ENCODE results near the gene FAM240B.

Gene FAM240B

GRCh38 chr9:38675211-38675610 is 44.7 kb downstream of the FAM240B start:
- TF ChIP-seq, protein P1, sequence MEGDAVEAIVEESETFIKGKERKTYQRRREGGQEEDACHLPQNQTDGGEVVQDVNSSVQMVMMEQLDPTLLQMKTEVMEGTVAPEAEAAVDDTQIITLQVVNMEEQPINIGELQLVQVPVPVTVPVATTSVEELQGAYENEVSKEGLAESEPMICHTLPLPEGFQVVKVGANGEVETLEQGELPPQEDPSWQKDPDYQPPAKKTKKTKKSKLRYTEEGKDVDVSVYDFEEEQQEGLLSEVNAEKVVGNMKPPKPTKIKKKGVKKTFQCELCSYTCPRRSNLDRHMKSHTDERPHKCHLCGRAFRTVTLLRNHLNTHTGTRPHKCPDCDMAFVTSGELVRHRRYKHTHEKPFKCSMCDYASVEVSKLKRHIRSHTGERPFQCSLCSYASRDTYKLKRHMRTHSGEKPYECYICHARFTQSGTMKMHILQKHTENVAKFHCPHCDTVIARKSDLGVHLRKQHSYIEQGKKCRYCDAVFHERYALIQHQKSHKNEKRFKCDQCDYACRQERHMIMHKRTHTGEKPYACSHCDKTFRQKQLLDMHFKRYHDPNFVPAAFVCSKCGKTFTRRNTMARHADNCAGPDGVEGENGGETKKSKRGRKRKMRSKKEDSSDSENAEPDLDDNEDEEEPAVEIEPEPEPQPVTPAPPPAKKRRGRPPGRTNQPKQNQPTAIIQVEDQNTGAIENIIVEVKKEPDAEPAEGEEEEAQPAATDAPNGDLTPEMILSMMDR (IDR thresholded peaks at IDR 0.05; ENCODE audit: low read depth, low read length), result no peak
- no peak for TF ChIP-seq EZH2phosphoT487 (IDR thresholded peaks at IDR 0.05; ENCODE audit: low read depth)
- H3K4me3 ChIP-seq (ENCODE audit: low read length), result no peak overlapping the region

GRCh38 chr9:38673399-38674193 is 46.3 kb downstream of the FAM240B start:
- Histone ChIP-seq H3K4me2 (ENCODE audit: low read length) (no peak overlapping the region), H3K27ac (ENCODE audit: low read length) (no peak overlapping the region), H3K9ac (ENCODE audit: low read length) (no peak overlapping the region), H3K4me1 (ENCODE audit: low read length) (0 out of 2 replicates have a peak, but pooled peaks cover 3% of the 10 kb centered on the region), H3K9me3 (ENCODE audit: insufficient read depth, low read length) (no peaks in the 10 kb centered on the region), H3K27me3 (ENCODE audit: low read depth, low read length) (0 out of 2 replicates have a peak, but pooled peaks cover 4% of the 10 kb centered on the region), H3K79me2 (ENCODE audit: low read length) (no peaks in the 10 kb centered on the region), H3K4me3 (ENCODE audit: low read length) (no peak overlapping the region), H3K36me3 (replicated peaks; ENCODE audit: low read depth, low read length) (no peaks in the 10 kb centered on the region), H2AFZ (ENCODE audit: low read depth, low read length) (no peak overlapping the region), H4K20me1 (ENCODE audit: insufficient read depth, low read length) (no peaks in the 10 kb centered on the region)
- TF ChIP-seq, protein P1 (IDR thresholded peaks at IDR 0.05; ENCODE audit: low read depth, low read length), result no peak
- TF ChIP-seq EZH2phosphoT487 (IDR thresholded peaks at IDR 0.05; ENCODE audit: low read depth), result no peak

More at GRCh38 chr9:38675211-38675610, 44.7 kb downstream of the FAM240B start:
- H2AFZ ChIP-seq (ENCODE audit: low read depth, low read length), result no peak overlapping the region
- no peaks in the 10 kb centered on the region for H3K36me3 ChIP-seq (replicated peaks; ENCODE audit: low read depth, low read length)
- no peak overlapping the region for H3K4me2 ChIP-seq (ENCODE audit: low read length)
- no peaks in the 10 kb centered on the region for H4K20me1 ChIP-seq (ENCODE audit: insufficient read depth, low read length)
- H3K9me3 ChIP-seq (ENCODE audit: insufficient read depth, low read length), result no peaks in the 10 kb centered on the region
- no peak overlapping the region for H3K9ac ChIP-seq (ENCODE audit: low read length)
- H3K4me1 ChIP-seq (ENCODE audit: low read length), result 0 out of 2 replicates have a peak, but pooled peaks cover 3% of the 10 kb centered on the region
- no peaks in the 10 kb centered on the region for H3K79me2 ChIP-seq (ENCODE audit: low read length)
- 0 out of 2 replicates have a peak, but pooled peaks cover 4% of the 10 kb centered on the region for H3K27me3 ChIP-seq (ENCODE audit: low read depth, low read length)
- H3K27ac ChIP-seq (ENCODE audit: low read length), result no peak overlapping the region

DNA sequence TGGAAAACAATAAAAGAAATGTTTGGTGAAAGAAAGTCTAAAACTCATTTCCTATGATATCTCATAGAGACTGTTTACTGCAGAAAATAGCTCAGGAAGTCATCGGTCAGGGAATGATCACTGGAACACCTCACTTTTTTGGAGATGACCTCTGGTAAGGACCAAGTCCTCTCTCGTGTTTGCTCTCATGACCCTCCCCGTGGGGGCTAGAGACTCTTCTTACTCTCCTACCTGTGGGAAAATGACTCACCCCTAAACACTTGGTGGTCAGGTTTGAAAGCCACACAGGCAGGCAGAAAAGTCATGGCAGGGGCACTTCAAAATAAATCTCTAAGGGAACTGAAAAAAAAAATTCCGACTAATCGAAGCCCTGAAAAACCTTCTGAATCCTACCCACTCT is 48.2 kb downstream of the FAM240B start:
- no peak overlapping the region for H2AFZ ChIP-seq (ENCODE audit: low read depth, low read length)
- H3K4me1 ChIP-seq (ENCODE audit: low read length), result 0 out of 2 replicates have a peak, but pooled peaks cover 3% of the 10 kb centered on the region
- no peaks in the 10 kb centered on the region for H3K9me3 ChIP-seq (ENCODE audit: insufficient read depth, low read length)
- H3K27me3 ChIP-seq (ENCODE audit: low read depth, low read length), result no peaks in the 10 kb centered on the region
- no peak overlapping the region for H3K9ac ChIP-seq (ENCODE audit: low read length)
- H4K20me1 ChIP-seq (ENCODE audit: insufficient read depth, low read length), result no peaks in the 10 kb centered on the region
- TF ChIP-seq, protein P1 (IDR thresholded peaks at IDR 0.05; ENCODE audit: low read depth, low read length), result no peak
- TF ChIP-seq EZH2phosphoT487 (IDR thresholded peaks at IDR 0.05; ENCODE audit: low read depth), result no peak
- H3K4me3 ChIP-seq (ENCODE audit: low read length), result peak overlapping the region; percentile 67; the same call in 1 of the 2 replicates
- no peak overlapping the region for H3K27ac ChIP-seq (ENCODE audit: low read length)
- no peaks in the 10 kb centered on the region for H3K79me2 ChIP-seq (ENCODE audit: low read length)
- H3K4me2 ChIP-seq (ENCODE audit: low read length), result peak overlapping the region; percentile 60; the same call in 1 of the 2 replicates
- H3K36me3 ChIP-seq (replicated peaks; ENCODE audit: low read depth, low read length), result no peaks in the 10 kb centered on the region

- H3K4me1 ChIP-seq (ENCODE audit: low read length), result 0 out of 2 replicates have a peak, but pooled peaks cover 3% of the 10 kb centered on the region
- no peaks in the 10 kb centered on the region for H3K9me3 ChIP-seq (ENCODE audit: insufficient read depth, low read length)
- H3K79me2 ChIP-seq (ENCODE audit: low read length), result no peaks in the 10 kb centered on the region
- H4K20me1 ChIP-seq (ENCODE audit: insufficient read depth, low read length), result no peaks in the 10 kb centered on the region
- no peak overlapping the region for H2AFZ ChIP-seq (ENCODE audit: low read depth, low read length)
- H3K36me3 ChIP-seq (replicated peaks; ENCODE audit: low read depth, low read length), result no peaks in the 10 kb centered on the region
- H3K4me3 ChIP-seq (ENCODE audit: low read length), result no peak overlapping the region
- H3K27me3 ChIP-seq (ENCODE audit: low read depth, low read length), result no peaks in the 10 kb centered on the region
- H3K27ac ChIP-seq (ENCODE audit: low read length), result no peak overlapping the region
- H3K4me2 ChIP-seq (ENCODE audit: low read length), result no peak overlapping the region
- H3K9ac ChIP-seq (ENCODE audit: low read length), result no peak overlapping the region
- TF ChIP-seq, protein P1 (IDR thresholded peaks at IDR 0.05; ENCODE audit: low read depth, low read length), result no peak
- TF ChIP-seq EZH2phosphoT487 (IDR thresholded peaks at IDR 0.05; ENCODE audit: low read depth), result no peak
Measured at GRCh38 chr9:38671372-38671731, 48.6 kb downstream of the FAM240B start.

Data from OCI-LY3 (cell line).